ENCODE data around the gene FXR1.

The FXR1 gene

DNA sequence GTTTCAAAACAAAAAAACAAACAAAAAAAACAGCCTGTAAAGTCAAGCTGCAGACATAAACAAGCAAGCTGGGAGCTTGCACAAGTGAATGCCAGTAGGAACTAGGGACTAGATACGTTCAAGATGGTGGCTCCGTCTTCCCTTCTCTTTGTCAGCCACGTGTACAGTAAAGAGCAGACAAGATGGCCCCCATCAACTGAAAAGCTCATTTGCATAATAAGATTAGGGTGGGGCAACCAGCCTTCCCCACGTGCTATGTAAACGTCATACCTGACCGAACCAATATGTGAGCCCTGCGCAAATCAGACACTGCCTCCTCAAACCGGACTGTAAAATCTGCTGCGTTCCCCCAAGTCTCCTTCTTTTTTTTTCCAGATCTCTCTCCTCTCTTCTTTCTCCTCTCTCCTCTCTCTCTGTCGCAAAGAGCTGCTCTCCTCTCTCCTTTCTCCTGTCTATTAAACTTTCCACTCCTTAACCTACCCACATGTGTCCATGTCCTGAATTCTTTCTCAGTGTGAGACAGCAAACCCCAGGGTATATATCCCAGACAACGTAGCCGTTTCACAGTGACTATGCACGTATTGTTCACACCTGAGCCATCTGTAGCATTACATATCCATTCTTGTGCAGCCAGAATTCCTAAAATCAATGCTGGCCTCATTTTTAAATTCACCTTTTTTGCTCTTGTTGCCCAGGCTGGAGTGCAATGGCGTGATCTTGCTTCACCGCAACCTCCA lies 31.2 kb upstream of the FXR1 start:
- H3K4me3 ChIP-seq (replicated peaks; ENCODE audit: low read depth, low read length), result no peak overlapping the region
- H3K27me3 ChIP-seq (replicated peaks; ENCODE audit: control insufficient read depth, insufficient read depth, low read length), result no peaks in the 10 kb centered on the region
- no peak for DNase-seq (ENCODE audit: extremely low read depth, insufficient read length)
- no peaks in the 10 kb centered on the region for H3K36me3 ChIP-seq (ENCODE audit: control insufficient read depth, insufficient read depth, low read length)
- TF ChIP-seq, protein P1, sequence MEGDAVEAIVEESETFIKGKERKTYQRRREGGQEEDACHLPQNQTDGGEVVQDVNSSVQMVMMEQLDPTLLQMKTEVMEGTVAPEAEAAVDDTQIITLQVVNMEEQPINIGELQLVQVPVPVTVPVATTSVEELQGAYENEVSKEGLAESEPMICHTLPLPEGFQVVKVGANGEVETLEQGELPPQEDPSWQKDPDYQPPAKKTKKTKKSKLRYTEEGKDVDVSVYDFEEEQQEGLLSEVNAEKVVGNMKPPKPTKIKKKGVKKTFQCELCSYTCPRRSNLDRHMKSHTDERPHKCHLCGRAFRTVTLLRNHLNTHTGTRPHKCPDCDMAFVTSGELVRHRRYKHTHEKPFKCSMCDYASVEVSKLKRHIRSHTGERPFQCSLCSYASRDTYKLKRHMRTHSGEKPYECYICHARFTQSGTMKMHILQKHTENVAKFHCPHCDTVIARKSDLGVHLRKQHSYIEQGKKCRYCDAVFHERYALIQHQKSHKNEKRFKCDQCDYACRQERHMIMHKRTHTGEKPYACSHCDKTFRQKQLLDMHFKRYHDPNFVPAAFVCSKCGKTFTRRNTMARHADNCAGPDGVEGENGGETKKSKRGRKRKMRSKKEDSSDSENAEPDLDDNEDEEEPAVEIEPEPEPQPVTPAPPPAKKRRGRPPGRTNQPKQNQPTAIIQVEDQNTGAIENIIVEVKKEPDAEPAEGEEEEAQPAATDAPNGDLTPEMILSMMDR (IDR thresholded peaks at IDR 0.05; ENCODE audit: insufficient read depth, low read length, poor library complexity, severe bottlenecking), result no peak

DNA sequence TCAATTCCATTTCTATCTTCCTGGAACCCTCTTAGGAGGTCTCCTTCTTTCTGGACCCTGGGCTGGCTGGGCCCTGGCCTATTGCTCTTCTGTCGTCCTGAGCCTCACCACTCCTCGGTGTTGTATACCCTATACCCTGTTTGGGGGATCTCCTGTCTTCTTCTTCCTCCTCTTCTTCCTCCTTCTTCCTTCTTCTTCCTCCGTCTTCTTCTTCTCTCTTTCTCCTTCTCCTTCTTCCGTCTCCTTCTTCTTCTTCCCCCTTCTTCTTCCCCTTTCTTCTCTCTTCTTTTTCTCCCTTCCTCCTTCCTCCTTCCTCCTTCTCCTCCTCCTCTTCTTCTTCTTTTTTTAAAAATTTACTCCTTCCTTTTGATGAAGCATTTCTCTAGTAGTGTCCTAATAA lies 30.4 kb upstream of the FXR1 start:
- Histone ChIP-seq H3K36me3 (ENCODE audit: control insufficient read depth, insufficient read depth, low read length) (no peaks in the 10 kb centered on the region), H3K4me3 (replicated peaks; ENCODE audit: low read depth, low read length) (no peak overlapping the region), H3K27me3 (replicated peaks; ENCODE audit: control insufficient read depth, insufficient read depth, low read length) (no peaks in the 10 kb centered on the region)
- no peak for DNase-seq (ENCODE audit: extremely low read depth, insufficient read length)
- TF ChIP-seq, protein P1 (IDR thresholded peaks at IDR 0.05; ENCODE audit: insufficient read depth, low read length, poor library complexity, severe bottlenecking), result no peak

DNA sequence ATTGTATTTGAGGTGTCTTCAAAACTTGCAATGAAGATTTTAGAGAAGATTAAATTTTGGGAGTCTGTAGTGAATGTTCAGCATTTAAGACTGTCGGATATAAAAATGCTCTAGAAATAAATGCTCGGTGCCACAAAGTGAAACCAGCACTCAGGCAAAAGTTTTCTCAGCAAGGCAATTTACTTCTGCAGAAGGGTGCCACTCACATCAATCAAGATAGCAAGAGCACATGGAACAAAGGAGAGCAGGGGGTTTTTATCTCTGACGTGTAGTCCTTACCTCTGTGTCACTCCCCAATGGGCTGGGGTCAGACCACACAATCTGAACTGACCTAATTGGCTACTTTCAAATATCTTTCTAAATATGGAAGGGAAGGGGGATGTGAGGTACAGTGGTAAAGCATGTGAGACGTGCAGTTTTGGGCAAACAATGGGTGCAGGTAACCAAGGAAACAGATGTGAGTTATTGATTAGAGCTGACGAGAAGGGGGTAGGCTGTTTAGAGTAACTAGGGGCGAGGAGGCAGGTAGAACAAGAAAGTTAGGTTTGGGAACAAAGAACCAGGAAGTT lies 23.4 kb upstream of the FXR1 start:
- TF ChIP-seq, protein P1 (IDR thresholded peaks at IDR 0.05; ENCODE audit: insufficient read depth, low read length, poor library complexity, severe bottlenecking), result no peak
- Histone ChIP-seq H3K27me3 (replicated peaks; ENCODE audit: control insufficient read depth, insufficient read depth, low read length) (no peaks in the 10 kb centered on the region), H3K4me3 (replicated peaks; ENCODE audit: low read depth, low read length) (no peak overlapping the region), H3K36me3 (ENCODE audit: control insufficient read depth, insufficient read depth, low read length) (no peaks in the 10 kb centered on the region)
- DNase-seq (ENCODE audit: extremely low read depth, insufficient read length), result no peak

DNA sequence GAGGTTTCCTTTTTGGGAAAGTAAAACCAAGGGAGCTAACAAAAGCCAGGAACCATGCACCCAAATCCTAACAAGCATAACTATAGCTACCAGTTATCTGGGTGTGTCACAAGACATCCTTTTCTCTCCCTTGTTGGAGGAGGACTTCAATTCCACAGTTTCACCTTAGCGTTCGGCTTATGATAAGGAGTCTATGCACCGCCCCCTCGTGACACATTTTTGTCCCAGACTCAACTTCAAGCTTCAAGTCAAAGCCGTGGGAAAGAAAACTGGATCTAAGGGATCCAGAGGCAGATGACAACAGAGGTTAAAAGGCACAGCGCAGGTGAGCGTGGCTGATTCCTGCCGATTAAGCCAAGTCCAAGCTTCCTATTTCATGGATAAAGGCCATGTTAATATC lies 13.9 kb upstream of the FXR1 start:
- no peaks in the 10 kb centered on the region for H3K27me3 ChIP-seq (replicated peaks; ENCODE audit: control insufficient read depth, insufficient read depth, low read length)
- H3K36me3 ChIP-seq (ENCODE audit: control insufficient read depth, insufficient read depth, low read length), result no peaks in the 10 kb centered on the region
- no peak overlapping the region for H3K4me3 ChIP-seq (replicated peaks; ENCODE audit: low read depth, low read length)
- TF ChIP-seq, protein P1 (IDR thresholded peaks at IDR 0.05; ENCODE audit: insufficient read depth, low read length, poor library complexity, severe bottlenecking), result no peak
- DNase-seq (ENCODE audit: extremely low read depth, insufficient read length), result no peak

DNA sequence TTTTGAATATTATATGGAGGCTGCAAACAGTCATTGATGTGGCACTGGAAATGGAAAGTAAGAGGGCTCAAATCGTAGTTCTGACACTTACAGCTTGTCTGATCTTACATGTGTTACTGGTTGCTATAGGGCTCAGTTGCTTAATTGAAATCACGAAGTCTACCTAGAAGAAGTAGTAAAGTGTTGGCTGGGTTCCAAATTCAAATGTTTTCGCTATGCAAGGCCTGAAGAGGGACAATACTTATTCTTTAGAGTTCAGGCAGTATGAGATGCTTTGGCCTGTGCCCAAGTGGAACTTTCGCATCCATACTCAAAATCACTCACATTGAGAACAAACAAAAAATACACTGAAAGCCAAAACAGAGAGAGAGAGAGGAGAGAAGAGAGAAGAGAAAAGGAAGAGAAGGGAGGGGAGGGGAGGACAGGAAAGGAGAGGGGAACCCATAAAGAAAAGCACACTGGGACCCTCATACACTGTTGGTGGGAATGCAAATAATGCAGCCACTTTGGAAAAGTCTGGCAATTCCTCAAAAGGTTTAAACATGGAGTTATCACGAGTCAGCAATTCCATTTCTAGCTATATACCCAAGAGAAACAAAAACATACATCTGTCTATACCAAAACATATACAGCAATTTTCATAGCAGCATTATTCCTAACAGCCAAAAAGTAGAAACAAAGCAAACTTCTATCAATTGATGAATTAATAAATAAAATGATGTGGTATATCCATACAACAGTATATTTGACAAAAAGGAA lies 2.9 kb upstream of the FXR1 start:
- Histone ChIP-seq H3K27me3 (replicated peaks; ENCODE audit: control insufficient read depth, insufficient read depth, low read length) (no peaks in the 10 kb centered on the region), H3K36me3 (ENCODE audit: control insufficient read depth, insufficient read depth, low read length) (no peaks in the 10 kb centered on the region), H3K4me3 (replicated peaks; ENCODE audit: low read depth, low read length) (no peak overlapping the region)
- DNase-seq (ENCODE audit: extremely low read depth, insufficient read length), result no peak
- TF ChIP-seq, protein P1 (IDR thresholded peaks at IDR 0.05; ENCODE audit: insufficient read depth, low read length, poor library complexity, severe bottlenecking), result no peak
